GM23338 (cell line): ENCODE data around the gene CRISPLD2. TPM values are rescaled to one million over a fixed set of nuclear protein-coding genes. Genes with fewer than 3 reads are reported as not detected.

Experiments
- ATAC-seq: fragments of 200-7000 bp; cut with Tn5 transposase; 3 replicates; pipeline ENCODE4 v1.9.1; 2020
- DNase-seq: peaks from one replicate; pipeline ENCODE4 v3.0.0-alpha.2; 2015; ENCODE audit warnings: low spot score
- H2AFZ ChIP-seq: fragments of 200-600 bp; sonication (generic); 2 replicates; pipeline ENCODE4 v1.8.0; 2016; ENCODE audit warnings: antibody characterized with exemption, mild to moderate bottlenecking, moderate library complexity
- H3F3A ChIP-seq: fragments of 200-600 bp; sonication (generic); replicated peaks from 2 replicates; pipeline ENCODE4 v1.8.0; 2017; ENCODE audit warnings: antibody characterized with exemption, mixed run types, low read depth
- H3K27ac ChIP-seq: fragments of 200-600 bp; sonication (generic); 2 replicates; pipeline ENCODE4 v1.6.1; 2016; ENCODE audit warnings: low read depth
- H3K27me3 ChIP-seq: fragments of 200-600 bp; sonication (generic); 2 replicates; pipeline ENCODE4 v1.8.0; 2016; ENCODE audit warnings: mild to moderate bottlenecking, mixed run types, moderate library complexity; ENCODE audit not compliant: insufficient read depth
- H3K36me3 ChIP-seq: fragments of 200-600 bp; sonication (generic); 2 replicates; pipeline ENCODE4 v1.8.0; 2016; ENCODE audit warnings: mild to moderate bottlenecking; ENCODE audit not compliant: insufficient read depth
- H3K4me1 ChIP-seq: fragments of 200-600 bp; sonication (generic); 2 replicates; pipeline ENCODE4 v1.8.0; 2016; ENCODE audit warnings: mild to moderate bottlenecking, moderate library complexity; ENCODE audit not compliant: insufficient read depth
- H3K4me2 ChIP-seq: fragments of 200-600 bp; sonication (generic); 2 replicates; pipeline ENCODE4 v1.7.1; 2017; ENCODE audit warnings: mixed run types
- H3K4me3 ChIP-seq: fragments of 200-600 bp; sonication (generic); 2 replicates; pipeline ENCODE4 v1.6.1; 2016; ENCODE audit warnings: mixed run types
- H3K79me2 ChIP-seq: fragments of 200-600 bp; sonication (generic); replicated peaks from 2 replicates; pipeline ENCODE4 v1.8.0; 2017; ENCODE audit warnings: mild to moderate bottlenecking; ENCODE audit not compliant: insufficient read depth
- H3K9me2 ChIP-seq: fragments of 200-600 bp; sonication (generic); 2 replicates; pipeline ENCODE4 v1.8.0; 2017; ENCODE audit not compliant: insufficient read depth
- H4K20me1 ChIP-seq: fragments of 200-600 bp; sonication (generic); replicated peaks from 2 replicates; pipeline ENCODE4 v1.8.0; 2017; ENCODE audit warnings: mild to moderate bottlenecking; ENCODE audit not compliant: insufficient read depth
- H3K27ac Mint-ChIP-seq: 2 replicates; pipeline ENCODE4 v1.8.0; 2020; ENCODE audit warnings: inconsistent platforms, mild to moderate bottlenecking, moderate library complexity, mixed read lengths
- H3K27me3 Mint-ChIP-seq: 3 replicates; pipeline ENCODE4 v1.8.0; 2022; ENCODE audit warnings: low read depth, mild to moderate bottlenecking, moderate library complexity, mixed read lengths, inconsistent platforms; ENCODE audit not compliant: insufficient read depth, poor library complexity
- H3K36me3 Mint-ChIP-seq: 3 replicates; pipeline ENCODE4 v1.8.0; 2021; ENCODE audit warnings: low read depth, mild to moderate bottlenecking, inconsistent platforms, moderate library complexity, mixed read lengths
- H3K4me1 Mint-ChIP-seq: 3 replicates; pipeline ENCODE4 v1.8.0; 2020; ENCODE audit warnings: mild to moderate bottlenecking, inconsistent platforms, mixed read lengths
- H3K4me3 Mint-ChIP-seq: 3 replicates; pipeline ENCODE4 v1.8.0; 2021; ENCODE audit warnings: moderate library complexity, mild to moderate bottlenecking, inconsistent platforms, mixed read lengths
- H3K9me3 Mint-ChIP-seq: 3 replicates; pipeline ENCODE4 v1.8.0; 2020; ENCODE audit warnings: moderate library complexity, mild to moderate bottlenecking, inconsistent platforms, mixed read lengths
- CREB1 ChIP-seq: fragments of 250-450 bp; sonication (Bioruptor Pico); IDR thresholded peaks from 2 replicates; pipeline ENCODE4 v1.5.0; 2020; ENCODE audit warnings: low read depth, mild to moderate bottlenecking, moderate library complexity
- EZH2 ChIP-seq: fragments of 200-600 bp; sonication (generic); IDR thresholded peaks from one replicate; pipeline ENCODE4 v1.8.0; 2017; ENCODE audit warnings: antibody characterized with exemption, mild to moderate bottlenecking, low read depth; ENCODE audit not compliant: unreplicated experiment
- EZH2phosphoT487 ChIP-seq: fragments of 200-600 bp; sonication (generic); IDR thresholded peaks from one replicate; pipeline ENCODE4 v1.8.1; 2018; ENCODE audit warnings: antibody characterized with exemption; ENCODE audit not compliant: unreplicated experiment
- JUNB ChIP-seq: IDR thresholded peaks from one replicate; pipeline ENCODE4 v1.6.1; 2016; ENCODE audit warnings: antibody characterized with exemption; ENCODE audit not compliant: unreplicated experiment
- NANOG ChIP-seq: IDR thresholded peaks from 2 replicates; pipeline ENCODE4 v1.6.1; 2016; ENCODE audit warnings: antibody characterized with exemption, borderline replicate concordance
- POLR2AphosphoS5 ChIP-seq: IDR thresholded peaks from 2 replicates; pipeline ENCODE4 v1.6.1; 2016; ENCODE audit warnings: antibody characterized with exemption, low read depth
- REST ChIP-seq: IDR thresholded peaks from one replicate; pipeline ENCODE4 v1.6.1; 2018; ENCODE audit warnings: antibody characterized with exemption; ENCODE audit not compliant: unreplicated experiment
- STAT1 ChIP-seq: IDR thresholded peaks from one replicate; pipeline ENCODE4 v1.6.1; 2016; ENCODE audit warnings: antibody characterized with exemption; ENCODE audit not compliant: unreplicated experiment
- ZNF114 ChIP-seq: fragments of 250-450 bp; sonication (Bioruptor Pico); IDR thresholded peaks from 2 replicates; pipeline ENCODE4 v1.5.0; 2020; ENCODE audit warnings: mild to moderate bottlenecking, moderate library complexity
- ZNF331 ChIP-seq: fragments of 250-450 bp; sonication (Bioruptor Pico); IDR thresholded peaks from 2 replicates; pipeline ENCODE4 v1.5.0; 2020; ENCODE audit warnings: low read depth, mild to moderate bottlenecking, moderate library complexity
- polyA plus RNA-seq: library from polyadenylated mRNA; unstranded; fragments of >200 nt; fragmentation: Nextera tagmentation; extraction: Ambion mirVana; gene quantifications from 2 replicates; pipeline ENCODE4 v1.2.1, GENCODE V29; 2016
- total RNA-seq: library from RNA; depleted of rRNA; stranded (reverse); fragments of >200 nt; shearing (Covaris generic); gene quantifications from 2 replicates; pipeline ENCODE4 v1.2.3, GENCODE V29; 2014
- TF ChIP-seq, protein P1 (sequence below), 2 experiments: fragments of 200-600 bp in 1 of 2; sonication (generic) in 1 of 2; conservative IDR thresholded peaks; 2 replicates each; pipeline versions ENCODE4 v1.5.1 to v1.6.1; 2016 to 2017; ENCODE audit warnings: antibody characterized with exemption in 2 of 2, low read depth in 2 of 2, mild to moderate bottlenecking in 2 of 2, moderate library complexity in 1 of 2
- TF ChIP-seq, protein P2 (sequence below): fragments of 250-450 bp; sonication (Bioruptor Pico); IDR thresholded peaks from 2 replicates; pipeline ENCODE4 v1.5.0; 2020; ENCODE audit warnings: mild to moderate bottlenecking, moderate library complexity

The CRISPLD2 gene
- total and polyA plus RNA-seq, 2 experiments from 2014 or later: 2.6 to 8.3 TPM

GRCh38 chr16:84930298-84931106 is 110.7 kb downstream of the CRISPLD2 start:
- H3K9me3 Mint-ChIP-seq: no peaks in the 10 kb centered on the region; the same call in 2 of the 3 replicates
- no peaks in the 10 kb centered on the region for H4K20me1 ChIP-seq
- peaks cover 5% of the 10 kb centered on the region for H3K27me3 Mint-ChIP-seq
- H3F3A ChIP-seq: no peaks in the 10 kb centered on the region
- no peak overlapping the region for H3K4me2 ChIP-seq
- H3K9me2 ChIP-seq: no peaks in the 10 kb centered on the region
- TF ChIP-seq NANOG: no peak
- no peak for TF ChIP-seq EZH2phosphoT487
- TF ChIP-seq ZNF114 (CRISPR knock-in tag): no peak
- TF ChIP-seq, protein P1, sequence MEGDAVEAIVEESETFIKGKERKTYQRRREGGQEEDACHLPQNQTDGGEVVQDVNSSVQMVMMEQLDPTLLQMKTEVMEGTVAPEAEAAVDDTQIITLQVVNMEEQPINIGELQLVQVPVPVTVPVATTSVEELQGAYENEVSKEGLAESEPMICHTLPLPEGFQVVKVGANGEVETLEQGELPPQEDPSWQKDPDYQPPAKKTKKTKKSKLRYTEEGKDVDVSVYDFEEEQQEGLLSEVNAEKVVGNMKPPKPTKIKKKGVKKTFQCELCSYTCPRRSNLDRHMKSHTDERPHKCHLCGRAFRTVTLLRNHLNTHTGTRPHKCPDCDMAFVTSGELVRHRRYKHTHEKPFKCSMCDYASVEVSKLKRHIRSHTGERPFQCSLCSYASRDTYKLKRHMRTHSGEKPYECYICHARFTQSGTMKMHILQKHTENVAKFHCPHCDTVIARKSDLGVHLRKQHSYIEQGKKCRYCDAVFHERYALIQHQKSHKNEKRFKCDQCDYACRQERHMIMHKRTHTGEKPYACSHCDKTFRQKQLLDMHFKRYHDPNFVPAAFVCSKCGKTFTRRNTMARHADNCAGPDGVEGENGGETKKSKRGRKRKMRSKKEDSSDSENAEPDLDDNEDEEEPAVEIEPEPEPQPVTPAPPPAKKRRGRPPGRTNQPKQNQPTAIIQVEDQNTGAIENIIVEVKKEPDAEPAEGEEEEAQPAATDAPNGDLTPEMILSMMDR (conservative IDR thresholded peaks at IDR 0.05; ENCODE audit: low read depth in 2 of 2): no peak
- TF ChIP-seq POLR2AphosphoS5: no peak
- no peak for TF ChIP-seq JUNB
- TF ChIP-seq ZNF331 (CRISPR knock-in tag): no peak
- no peak for TF ChIP-seq CREB1 (CRISPR knock-in tag)
- no peak for TF ChIP-seq REST
- TF ChIP-seq EZH2: no peak
- TF ChIP-seq, protein P2, sequence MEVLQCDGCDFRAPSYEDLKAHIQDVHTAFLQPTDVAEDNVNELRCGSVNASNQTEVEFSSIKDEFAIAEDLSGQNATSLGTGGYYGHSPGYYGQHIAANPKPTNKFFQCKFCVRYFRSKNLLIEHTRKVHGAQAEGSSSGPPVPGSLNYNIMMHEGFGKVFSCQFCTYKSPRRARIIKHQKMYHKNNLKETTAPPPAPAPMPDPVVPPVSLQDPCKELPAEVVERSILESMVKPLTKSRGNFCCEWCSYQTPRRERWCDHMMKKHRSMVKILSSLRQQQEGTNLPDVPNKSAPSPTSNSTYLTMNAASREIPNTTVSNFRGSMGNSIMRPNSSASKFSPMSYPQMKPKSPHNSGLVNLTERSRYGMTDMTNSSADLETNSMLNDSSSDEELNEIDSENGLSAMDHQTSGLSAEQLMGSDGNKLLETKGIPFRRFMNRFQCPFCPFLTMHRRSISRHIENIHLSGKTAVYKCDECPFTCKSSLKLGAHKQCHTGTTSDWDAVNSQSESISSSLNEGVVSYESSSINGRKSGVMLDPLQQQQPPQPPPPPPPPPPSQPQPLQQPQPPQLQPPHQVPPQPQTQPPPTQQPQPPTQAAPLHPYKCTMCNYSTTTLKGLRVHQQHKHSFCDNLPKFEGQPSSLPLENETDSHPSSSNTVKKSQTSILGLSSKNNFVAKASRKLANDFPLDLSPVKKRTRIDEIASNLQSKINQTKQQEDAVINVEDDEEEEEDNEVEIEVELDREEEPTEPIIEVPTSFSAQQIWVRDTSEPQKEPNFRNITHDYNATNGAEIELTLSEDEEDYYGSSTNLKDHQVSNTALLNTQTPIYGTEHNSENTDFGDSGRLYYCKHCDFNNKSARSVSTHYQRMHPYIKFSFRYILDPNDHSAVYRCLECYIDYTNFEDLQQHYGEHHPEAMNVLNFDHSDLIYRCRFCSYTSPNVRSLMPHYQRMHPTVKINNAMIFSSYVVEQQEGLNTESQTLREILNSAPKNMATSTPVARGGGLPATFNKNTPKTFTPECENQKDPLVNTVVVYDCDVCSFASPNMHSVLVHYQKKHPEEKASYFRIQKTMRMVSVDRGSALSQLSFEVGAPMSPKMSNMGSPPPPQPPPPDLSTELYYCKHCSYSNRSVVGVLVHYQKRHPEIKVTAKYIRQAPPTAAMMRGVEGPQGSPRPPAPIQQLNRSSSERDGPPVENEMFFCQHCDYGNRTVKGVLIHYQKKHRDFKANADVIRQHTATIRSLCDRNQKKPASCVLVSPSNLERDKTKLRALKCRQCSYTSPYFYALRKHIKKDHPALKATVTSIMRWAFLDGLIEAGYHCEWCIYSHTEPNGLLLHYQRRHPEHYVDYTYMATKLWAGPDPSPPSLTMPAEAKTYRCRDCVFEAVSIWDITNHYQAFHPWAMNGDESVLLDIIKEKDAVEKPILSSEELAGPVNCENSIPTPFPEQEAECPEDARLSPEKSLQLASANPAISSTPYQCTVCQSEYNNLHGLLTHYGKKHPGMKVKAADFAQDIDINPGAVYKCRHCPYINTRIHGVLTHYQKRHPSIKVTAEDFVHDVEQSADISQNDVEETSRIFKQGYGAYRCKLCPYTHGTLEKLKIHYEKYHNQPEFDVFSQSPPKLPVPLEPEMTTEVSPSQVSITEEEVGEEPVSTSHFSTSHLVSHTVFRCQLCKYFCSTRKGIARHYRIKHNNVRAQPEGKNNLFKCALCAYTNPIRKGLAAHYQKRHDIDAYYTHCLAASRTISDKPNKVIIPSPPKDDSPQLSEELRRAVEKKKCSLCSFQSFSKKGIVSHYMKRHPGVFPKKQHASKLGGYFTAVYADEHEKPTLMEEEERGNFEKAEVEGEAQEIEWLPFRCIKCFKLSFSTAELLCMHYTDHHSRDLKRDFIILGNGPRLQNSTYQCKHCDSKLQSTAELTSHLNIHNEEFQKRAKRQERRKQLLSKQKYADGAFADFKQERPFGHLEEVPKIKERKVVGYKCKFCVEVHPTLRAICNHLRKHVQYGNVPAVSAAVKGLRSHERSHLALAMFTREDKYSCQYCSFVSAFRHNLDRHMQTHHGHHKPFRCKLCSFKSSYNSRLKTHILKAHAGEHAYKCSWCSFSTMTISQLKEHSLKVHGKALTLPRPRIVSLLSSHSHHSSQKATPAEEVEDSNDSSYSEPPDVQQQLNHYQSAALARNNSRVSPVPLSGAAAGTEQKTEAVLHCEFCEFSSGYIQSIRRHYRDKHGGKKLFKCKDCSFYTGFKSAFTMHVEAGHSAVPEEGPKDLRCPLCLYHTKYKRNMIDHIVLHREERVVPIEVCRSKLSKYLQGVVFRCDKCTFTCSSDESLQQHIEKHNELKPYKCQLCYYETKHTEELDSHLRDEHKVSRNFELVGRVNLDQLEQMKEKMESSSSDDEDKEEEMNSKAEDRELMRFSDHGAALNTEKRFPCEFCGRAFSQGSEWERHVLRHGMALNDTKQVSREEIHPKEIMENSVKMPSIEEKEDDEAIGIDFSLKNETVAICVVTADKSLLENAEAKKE: no peak
- no peak for TF ChIP-seq STAT1
- H3K4me3 ChIP-seq: no peak overlapping the region
- DNase-seq: no peak
- no peaks in the 10 kb centered on the region for H3K27me3 ChIP-seq
- H3K4me3 Mint-ChIP-seq: no peak overlapping the region
- no peak for ATAC-seq
- H3K79me2 ChIP-seq: no peaks in the 10 kb centered on the region
- no peak overlapping the region for H3K27ac Mint-ChIP-seq
- H3K36me3 Mint-ChIP-seq: no peaks in the 10 kb centered on the region; the same call in 2 of the 3 replicates
- H3K4me1 Mint-ChIP-seq: peaks cover 3% of the 10 kb centered on the region; the same call in 1 of the 3 replicates
- no peak overlapping the region for H3K27ac ChIP-seq
- H3K36me3 ChIP-seq: no peaks in the 10 kb centered on the region
- no peaks in the 10 kb centered on the region for H3K4me1 ChIP-seq
- H2AFZ ChIP-seq: no peak overlapping the region; the same call in 1 of the 2 replicates
